ENCODE measurements around the gene TMEM221. TPM values are rescaled to one million over a fixed set of nuclear protein-coding genes. Genes with fewer than 3 reads are reported as not detected.
A peak's percentile ranks its signal among the peaks of the same experiment; 100 is the strongest.

TMEM221 gene
- total RNA-seq, 1 donor from 2014 or later, result not detected

- no peaks in the 10 kb centered on the region for H3K9me3 ChIP-seq
- no peak for ATAC-seq
- H3K4me1 ChIP-seq, result no peaks in the 10 kb centered on the region
- no peak within 1 kb of the TSS for H3K4me3 ChIP-seq
- intact Hi-C loops (cut with DNase I), result no loop called here
- peaks cover 29% of the 10 kb centered on the region for H3K27me3 ChIP-seq (ENCODE audit: low read depth)
- TF ChIP-seq CTCF (IDR thresholded peaks at IDR 0.05), result no peak
- no peaks in the 10 kb centered on the region for H3K36me3 ChIP-seq
- H3K27ac ChIP-seq, result no peak within 1 kb of the TSS
- no peak for DNase-seq
Measured at GRCh38 chr19:17460372-17461230, 12.1 kb upstream of the TMEM221 start, which contains the start of gene NXNL1. NXNL1 (minus strand) TSS chr19:17460926; CDS start chr19:17460869, 57 bp downstream.

GRCh38 chr19:17458970-17459369, 10.5 kb upstream of the TMEM221 start:
- no peak overlapping the region for H3K4me3 ChIP-seq
- peaks cover 41% of the 10 kb centered on the region for H3K27me3 ChIP-seq (ENCODE audit: low read depth)
- H3K4me1 ChIP-seq, result no peaks in the 10 kb centered on the region
- no peaks in the 10 kb centered on the region for H3K36me3 ChIP-seq
- TF ChIP-seq CTCF (IDR thresholded peaks at IDR 0.05), result no peak
- ATAC-seq (no peak), DNase-seq (no peak)
- H3K27ac ChIP-seq, result no peak overlapping the region
- H3K9me3 ChIP-seq, result no peaks in the 10 kb centered on the region
- intact Hi-C loops (cut with DNase I), result no loop called here

- Histone ChIP-seq H3K4me1 (no peaks in the 10 kb centered on the region), H3K27me3 (ENCODE audit: low read depth) (peaks cover 41% of the 10 kb centered on the region), H3K36me3 (no peaks in the 10 kb centered on the region), H3K27ac (no peak overlapping the region), H3K9me3 (no peaks in the 10 kb centered on the region), H3K4me3 (no peak overlapping the region)
- DNase-seq, result no peak
- no peak for TF ChIP-seq CTCF (IDR thresholded peaks at IDR 0.05)
- intact Hi-C loops (cut with DNase I), result no loop called here
- no peak for ATAC-seq
Measured at GRCh38 chr19:17457616-17458015, 9.1 kb upstream of the TMEM221 start.

GRCh38 chr19:17456127-17456526, 7.7 kb upstream of the TMEM221 start:
- peaks cover 41% of the 10 kb centered on the region for H3K27me3 ChIP-seq (ENCODE audit: low read depth)
- intact Hi-C loops (cut with DNase I), result no loop called here
- H3K4me1 ChIP-seq, result no peaks in the 10 kb centered on the region
- no peak for DNase-seq
- H3K9me3 ChIP-seq, result no peaks in the 10 kb centered on the region
- H3K36me3 ChIP-seq, result no peaks in the 10 kb centered on the region
- no peak overlapping the region for H3K27ac ChIP-seq
- no peak overlapping the region for H3K4me3 ChIP-seq
- no peak for TF ChIP-seq CTCF (IDR thresholded peaks at IDR 0.05)
- ATAC-seq, result no peak

GRCh38 chr19:17455308-17456123, 7.0 kb upstream of the TMEM221 start:
- Histone ChIP-seq H3K4me3 (no peak overlapping the region), H3K27ac (no peak overlapping the region), H3K36me3 (no peaks in the 10 kb centered on the region), H3K27me3 (ENCODE audit: low read depth) (peaks cover 35% of the 10 kb centered on the region), H3K4me1 (no peaks in the 10 kb centered on the region), H3K9me3 (no peaks in the 10 kb centered on the region)
- intact Hi-C loops (cut with DNase I), result no loop called here
- no peak for TF ChIP-seq CTCF (IDR thresholded peaks at IDR 0.05)
- no peak for DNase-seq
- ATAC-seq, result peak in 1 of 2 donors; percentile 26

Data from lower lobe of right lung (tissue), 2 donors.